Tibial artery (tissue), 4 donors: ENCODE measurements around the gene GAS7.
"Not testable (repeated sequence)": the region's sequence is repeated elsewhere in the genome, so short reads cannot be mapped to it uniquely, and the experiment has no call there.

Experiments
- DNase-seq, 2 donors: peaks; one replicate each; pipeline ENCODE4 v3.0.0-alpha.2; 2019
- H3K27ac ChIP-seq, 2 donors: fragments of 200-600 bp; sonication (generic) in 1 of 2; 1 replicate in 1 of 2; 2 replicates in 1 of 2; pipeline ENCODE4 v1.5.1; 2018 to 2019; ENCODE audit warnings: mild to moderate bottlenecking in 1 of 2
- H3K27me3 ChIP-seq, 2 donors: fragments of 200-600 bp; sonication (generic) in 1 of 2; one replicate each; pipeline versions ENCODE4 v1.5.1 to v1.6.0; 2016 to 2019
- H3K36me3 ChIP-seq, 3 donors: fragments of 200-600 bp; sonication (generic) in 2 of 3; one replicate each; pipeline ENCODE4 v1.5.1; 2016 to 2019; ENCODE audit warnings: mild to moderate bottlenecking in 2 of 3
- H3K4me1 ChIP-seq, 4 donors: fragments of 200-600 bp; sonication (generic) in 2 of 4; 1 replicate in 3 of 4; 2 replicates in 1 of 4; pipeline ENCODE4 v1.5.1; 2016 to 2019
- H3K4me3 ChIP-seq, 2 donors: fragments of 200-600 bp; sonication (generic) in 1 of 2; 1 replicate in 1 of 2; 2 replicates in 1 of 2; pipeline ENCODE4 v1.5.1; 2018 to 2019; ENCODE audit warnings: mild to moderate bottlenecking in 2 of 2
- H3K9me3 ChIP-seq, 3 donors: fragments of 200-600 bp; sonication (generic) in 1 of 3; one replicate each; pipeline ENCODE4 v1.5.1; 2016 to 2019
- intact Hi-C: fragments of 100-400 bp; cut with DNase I; formaldehyde crosslinking; loops from one replicate; pipeline ENCODE4 v1.15.0; 2023; ENCODE audit warnings: low total_unique reads
- TF ChIP-seq, protein P1 (sequence below), 2 experiments: fragments of 200-600 bp in 1 of 2; fragments of 450-650 bp in 1 of 2; IDR thresholded peaks; one replicate each; pipeline ENCODE4 v1.5.1; 2017 to 2019; ENCODE audit warnings: antibody characterized with exemption in 2 of 2, mild to moderate bottlenecking in 1 of 2, moderate library complexity in 1 of 2

The GAS7 gene

DNA sequence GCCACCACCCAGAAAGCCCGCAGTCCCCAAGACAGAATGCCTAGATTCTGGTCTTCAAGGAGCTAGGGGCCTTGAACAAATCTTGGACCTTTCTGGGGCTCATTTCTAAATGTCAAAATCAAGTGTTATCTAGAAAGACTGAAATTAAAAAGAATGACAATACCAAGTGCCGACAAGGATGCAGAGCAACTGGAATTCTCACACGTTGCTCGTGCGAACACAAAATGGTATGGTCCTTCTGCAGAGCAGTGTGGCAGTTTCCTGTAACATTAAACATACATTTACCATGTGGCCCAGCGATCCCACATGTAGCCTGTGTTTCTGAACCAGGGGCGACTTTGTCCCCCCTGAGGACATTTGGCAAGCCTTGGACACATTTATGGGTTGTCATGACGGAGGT lies 137.9 kb downstream of the GAS7 start:
- peaks cover 0 to 4% (median 0%) of the 10 kb centered on the region in 3 donors for H3K9me3 ChIP-seq
- H3K36me3 ChIP-seq, result no peaks in the 10 kb centered on the region
- TF ChIP-seq, protein P1, sequence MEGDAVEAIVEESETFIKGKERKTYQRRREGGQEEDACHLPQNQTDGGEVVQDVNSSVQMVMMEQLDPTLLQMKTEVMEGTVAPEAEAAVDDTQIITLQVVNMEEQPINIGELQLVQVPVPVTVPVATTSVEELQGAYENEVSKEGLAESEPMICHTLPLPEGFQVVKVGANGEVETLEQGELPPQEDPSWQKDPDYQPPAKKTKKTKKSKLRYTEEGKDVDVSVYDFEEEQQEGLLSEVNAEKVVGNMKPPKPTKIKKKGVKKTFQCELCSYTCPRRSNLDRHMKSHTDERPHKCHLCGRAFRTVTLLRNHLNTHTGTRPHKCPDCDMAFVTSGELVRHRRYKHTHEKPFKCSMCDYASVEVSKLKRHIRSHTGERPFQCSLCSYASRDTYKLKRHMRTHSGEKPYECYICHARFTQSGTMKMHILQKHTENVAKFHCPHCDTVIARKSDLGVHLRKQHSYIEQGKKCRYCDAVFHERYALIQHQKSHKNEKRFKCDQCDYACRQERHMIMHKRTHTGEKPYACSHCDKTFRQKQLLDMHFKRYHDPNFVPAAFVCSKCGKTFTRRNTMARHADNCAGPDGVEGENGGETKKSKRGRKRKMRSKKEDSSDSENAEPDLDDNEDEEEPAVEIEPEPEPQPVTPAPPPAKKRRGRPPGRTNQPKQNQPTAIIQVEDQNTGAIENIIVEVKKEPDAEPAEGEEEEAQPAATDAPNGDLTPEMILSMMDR (IDR thresholded peaks at IDR 0.05), result no peak
- no peak overlapping the region for H3K4me3 ChIP-seq
- no peak for DNase-seq
- H3K27ac ChIP-seq, result peak overlapping the region in 1 of 2 donors; percentile 41
- H3K4me1 ChIP-seq, result peaks cover 0 to 7% (median 0%) of the 10 kb centered on the region in 4 donors
- no peaks in the 10 kb centered on the region for H3K27me3 ChIP-seq
- intact Hi-C loops, result no loop called here

DNA sequence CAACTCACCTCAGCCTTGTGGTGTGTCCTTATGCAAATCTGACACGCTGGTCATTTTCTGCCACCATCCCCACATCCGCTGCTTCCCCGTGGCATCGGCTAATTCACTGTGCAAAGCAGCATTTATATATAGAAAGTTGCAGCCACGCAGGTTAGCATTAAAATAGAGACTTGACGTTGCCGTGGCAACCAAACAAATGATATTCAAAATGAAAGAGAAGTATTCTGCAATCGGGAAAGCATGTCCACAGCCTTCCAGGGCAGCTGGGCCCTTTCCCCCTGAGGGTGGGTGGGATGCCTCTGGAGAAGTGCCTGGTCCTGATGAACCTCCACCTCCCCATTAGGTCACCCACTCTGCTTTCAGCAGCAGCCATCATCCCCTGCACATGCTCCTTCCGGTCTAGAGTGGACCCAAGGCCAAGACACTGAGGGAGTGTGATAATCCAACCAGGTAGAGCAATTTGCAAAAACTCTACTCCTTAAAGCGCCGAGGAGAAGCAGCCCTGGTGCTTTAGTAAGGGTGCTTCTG lies 138.7 kb downstream of the GAS7 start:
- Histone ChIP-seq H3K4me3 (no peak overlapping the region), H3K27ac (no peak overlapping the region), H3K36me3 (no peaks in the 10 kb centered on the region), H3K27me3 (no peaks in the 10 kb centered on the region), H3K4me1 (peaks cover 0 to 7% (median 0%) of the 10 kb centered on the region in 4 donors), H3K9me3 (no peaks in the 10 kb centered on the region)
- no peak for DNase-seq
- intact Hi-C loops, result no loop called here
- TF ChIP-seq, protein P1 (IDR thresholded peaks at IDR 0.05), result no peak

DNA sequence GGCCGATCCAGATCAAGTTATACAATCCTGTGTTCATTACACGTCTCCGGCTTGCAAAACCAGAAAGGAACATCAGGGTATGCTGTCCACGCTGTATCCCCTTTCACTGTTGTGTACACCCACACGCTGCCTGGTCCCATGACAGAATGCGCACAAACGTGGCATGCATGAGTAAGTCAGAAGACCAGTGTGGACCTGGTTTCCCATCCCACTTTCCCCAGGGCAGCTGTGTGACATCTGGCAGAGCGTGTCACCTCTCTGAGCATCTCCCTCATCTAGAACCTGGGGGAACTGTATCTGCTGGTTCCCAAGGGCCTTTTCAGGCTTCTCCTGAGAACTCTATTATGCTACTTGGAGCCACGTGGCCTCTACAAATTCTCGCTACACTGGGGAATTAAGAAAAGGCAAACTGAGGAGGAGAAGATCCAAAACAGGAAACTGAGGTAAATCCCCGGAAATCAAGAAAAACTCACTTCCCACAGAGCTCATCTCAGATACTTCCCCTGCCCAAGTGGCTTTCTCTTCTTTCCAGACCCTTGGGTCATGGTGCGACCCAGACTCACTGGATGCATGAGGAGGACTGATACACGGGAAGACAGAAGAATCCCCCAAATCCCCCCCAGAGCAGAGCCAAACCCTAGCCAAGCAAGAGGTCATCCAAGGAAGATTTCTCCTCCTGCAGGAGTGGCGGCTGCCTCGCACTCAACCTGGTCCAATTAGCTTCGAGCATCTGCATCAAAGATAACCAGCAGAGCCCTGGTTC lies 139.3 kb downstream of the GAS7 start:
- TF ChIP-seq, protein P1 (IDR thresholded peaks at IDR 0.05), result no peak
- Histone ChIP-seq H3K27ac (no peak overlapping the region), H3K36me3 (no peaks in the 10 kb centered on the region), H3K9me3 (no peaks in the 10 kb centered on the region), H3K4me3 (no peak overlapping the region), H3K27me3 (no peaks in the 10 kb centered on the region), H3K4me1 (peaks cover 0 to 7% (median 0%) of the 10 kb centered on the region in 4 donors)
- intact Hi-C loops, result no loop called here
- DNase-seq, result no peak

DNA sequence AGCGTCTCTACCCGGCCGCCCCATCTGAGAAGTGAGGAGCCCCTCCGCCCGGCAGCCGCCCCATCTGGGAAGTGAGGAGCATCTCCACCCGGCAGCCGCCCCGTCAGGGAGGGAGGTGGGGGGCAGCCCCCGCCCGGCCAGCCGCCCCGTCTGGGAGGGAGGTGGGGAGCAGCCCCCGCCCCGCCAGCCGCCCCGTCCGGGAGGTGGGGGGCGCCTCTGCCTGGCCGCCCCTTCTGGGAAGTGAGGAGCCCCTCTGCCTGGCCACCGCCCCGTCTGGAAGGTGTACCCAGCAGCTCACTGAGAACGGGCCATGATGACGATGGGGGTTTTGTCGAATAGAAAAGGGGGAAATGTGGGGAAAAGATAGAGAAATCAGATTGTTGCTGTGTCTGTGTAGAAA lies 140.9 kb downstream of the GAS7 start:
- H3K27ac ChIP-seq, H3K4me1 ChIP-seq, DNase-seq, intact Hi-C loops, H3K4me3 ChIP-seq, H3K9me3 ChIP-seq, H3K36me3 ChIP-seq, H3K27me3 ChIP-seq: not testable (repeated sequence)

DNA sequence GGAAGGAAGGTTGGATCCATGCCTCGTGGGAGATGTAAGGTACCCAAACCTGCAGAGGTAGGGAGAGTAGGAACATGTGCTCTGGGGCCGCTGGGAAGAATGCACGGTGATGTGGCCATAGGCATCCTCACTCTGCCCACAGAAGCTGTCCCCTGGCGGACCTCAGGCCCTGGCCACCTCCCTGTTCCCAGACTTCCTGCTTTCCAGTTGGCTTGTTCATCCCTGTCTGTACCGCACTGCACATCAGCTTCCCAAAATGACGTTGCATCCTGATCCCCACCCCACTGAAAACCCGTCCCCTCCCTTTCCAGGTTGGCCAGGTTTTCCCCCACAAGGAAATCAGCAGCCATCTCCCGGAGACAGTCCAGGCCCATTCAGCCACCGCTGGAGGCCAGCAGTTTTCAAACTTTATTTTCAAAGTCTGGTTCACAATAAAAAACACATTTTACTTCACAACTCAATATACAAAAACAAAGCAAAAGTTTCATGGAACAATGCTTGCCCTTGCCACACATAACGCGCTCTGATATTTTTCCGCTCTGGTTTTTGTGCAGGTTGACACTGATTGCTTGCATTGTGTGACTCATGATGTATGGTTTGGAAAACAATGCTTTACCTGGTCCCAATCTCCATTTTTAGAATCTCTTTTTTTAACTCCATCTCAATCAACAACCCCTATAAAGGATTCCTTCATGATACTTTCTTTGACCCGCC lies 143.0 kb downstream of the GAS7 start:
- no peak for DNase-seq
- intact Hi-C loops, result no loop called here
- no peak overlapping the region for H3K27ac ChIP-seq

More for the DNA sequence above, 143.0 kb downstream of the GAS7 start:
- H3K36me3 ChIP-seq, result no peaks in the 10 kb centered on the region
- peaks cover 0 to 7% (median 0%) of the 10 kb centered on the region in 4 donors for H3K4me1 ChIP-seq
- no peaks in the 10 kb centered on the region for H3K9me3 ChIP-seq
- H3K27me3 ChIP-seq, result no peaks in the 10 kb centered on the region
- no peak overlapping the region for H3K4me3 ChIP-seq
- TF ChIP-seq, protein P1 (IDR thresholded peaks at IDR 0.05), result no peak
